Measurements from ENCODE around the gene C19orf53. TPM values are rescaled to one million over a fixed set of nuclear protein-coding genes. Genes with fewer than 3 reads are reported as not detected.
"Not testable (repeated sequence)": the region's sequence is repeated elsewhere in the genome, so short reads cannot be mapped to it uniquely, and the experiment has no call there.

C19orf53 gene
- polyA plus RNA-seq, 4 donors: 104 to 126 (median 118) TPM

- FAIRE-seq: no peak
- peaks cover 0 to 9% (median 0%) of the 10 kb centered on the region in 3 donors for H3K4me1 ChIP-seq (ENCODE audit: control insufficient read depth in 3 of 3, insufficient read depth in 2 of 3, low read depth in 1 of 3, low read length in 2 of 3)
- 1 to 4% (median 1%) methylated on average over 35 to 48 of the region's 48 CpGs for WGBS, 3 donors
- no peaks in the 10 kb centered on the region for H3K27me3 ChIP-seq (ENCODE audit: control insufficient read depth in 3 of 3, insufficient read depth in 3 of 3, low read length in 3 of 3)
- H3K9me3 ChIP-seq (ENCODE audit: control insufficient read depth in 2 of 2, insufficient read depth in 1 of 2, low read depth in 1 of 2, low read length in 1 of 2): no peaks in the 10 kb centered on the region
- DNase-seq: peak; percentile 17 to 51
- H3K36me3 ChIP-seq (ENCODE audit: control insufficient read depth in 3 of 3, insufficient read depth in 2 of 3, low read depth in 1 of 3, low read length in 3 of 3): peaks cover 4 to 71% (median 6%) of the 10 kb centered on the region in 3 donors
- H3K4me3 ChIP-seq (ENCODE audit: low read depth in 1 of 3, low read length in 3 of 3): peak overlapping the region; percentile 70 to 93 (median 82)
- peak overlapping the region in 2 of 3 donors; percentile 55 to 65 for H3K27ac ChIP-seq (ENCODE audit: low read depth in 1 of 3, low read length in 2 of 3)
Observed at GRCh38 chr19:13764821-13765394, 9.3 kb upstream of the C19orf53 start.

GRCh38 chr19:13765395-13766094, 8.7 kb upstream of the C19orf53 start:
- peak overlapping the region in 1 of 3 donors; percentile 55 for H3K27ac ChIP-seq (ENCODE audit: low read depth in 1 of 3, low read length in 2 of 3)
- WGBS, 3 donors: 54 to 71% (median 56%) methylated on average over 19 of the region's 19 CpGs
- no peaks in the 10 kb centered on the region for H3K9me3 ChIP-seq (ENCODE audit: control insufficient read depth in 2 of 2, insufficient read depth in 1 of 2, low read depth in 1 of 2, low read length in 1 of 2)
- H3K4me3 ChIP-seq (ENCODE audit: low read depth in 1 of 3, low read length in 3 of 3): peak overlapping the region; percentile 70 to 93 (median 82)
- DNase-seq (peak in 1 of 2 donors; percentile 21), FAIRE-seq (no peak)
- peaks cover 0 to 9% (median 0%) of the 10 kb centered on the region in 3 donors for H3K4me1 ChIP-seq (ENCODE audit: control insufficient read depth in 3 of 3, insufficient read depth in 2 of 3, low read depth in 1 of 3, low read length in 2 of 3)
- no peaks in the 10 kb centered on the region for H3K27me3 ChIP-seq (ENCODE audit: control insufficient read depth in 3 of 3, insufficient read depth in 3 of 3, low read length in 3 of 3)
- peaks cover 2 to 72% (median 6%) of the 10 kb centered on the region in 3 donors for H3K36me3 ChIP-seq (ENCODE audit: control insufficient read depth in 3 of 3, insufficient read depth in 2 of 3, low read depth in 1 of 3, low read length in 3 of 3)

- Histone ChIP-seq H3K9me3 (ENCODE audit: control insufficient read depth in 2 of 2, insufficient read depth in 1 of 2, low read depth in 1 of 2, low read length in 1 of 2) (no peaks in the 10 kb centered on the region), H3K4me1 (ENCODE audit: control insufficient read depth in 3 of 3, insufficient read depth in 2 of 3, low read depth in 1 of 3, low read length in 2 of 3) (peaks cover 0 to 9% (median 0%) of the 10 kb centered on the region in 3 donors), H3K4me3 (ENCODE audit: low read depth in 1 of 3, low read length in 3 of 3) (no peak overlapping the region), H3K27me3 (ENCODE audit: control insufficient read depth in 3 of 3, insufficient read depth in 3 of 3, low read length in 3 of 3) (no peaks in the 10 kb centered on the region), H3K36me3 (ENCODE audit: control insufficient read depth in 3 of 3, insufficient read depth in 2 of 3, low read depth in 1 of 3, low read length in 3 of 3) (peaks cover 2 to 70% (median 6%) of the 10 kb centered on the region in 3 donors), H3K27ac (ENCODE audit: low read depth in 1 of 3, low read length in 2 of 3) (no peak overlapping the region)
- FAIRE-seq (no peak), DNase-seq (no peak)
- WGBS, 3 donors: 93 to 97% (median 94%) methylated on average over 3 of the region's 3 CpGs
Observed at GRCh38 chr19:13766095-13766481, 8.2 kb upstream of the C19orf53 start.

GRCh38 chr19:13768510-13768909, 5.7 kb upstream of the C19orf53 start:
- WGBS, 3 donors: 86 to 92% (median 89%) methylated on average over 19 of the region's 19 CpGs
- Histone ChIP-seq H3K27me3 (ENCODE audit: control insufficient read depth in 3 of 3, insufficient read depth in 3 of 3, low read length in 3 of 3) (no peaks in the 10 kb centered on the region), H3K27ac (ENCODE audit: low read depth in 1 of 3, low read length in 2 of 3) (no peak overlapping the region), H3K9me3 (ENCODE audit: control insufficient read depth in 2 of 2, insufficient read depth in 1 of 2, low read depth in 1 of 2, low read length in 1 of 2) (no peaks in the 10 kb centered on the region), H3K4me3 (ENCODE audit: low read depth in 1 of 3, low read length in 3 of 3) (no peak overlapping the region), H3K4me1 (ENCODE audit: control insufficient read depth in 3 of 3, insufficient read depth in 2 of 3, low read depth in 1 of 3, low read length in 2 of 3) (peaks cover 0 to 9% (median 0%) of the 10 kb centered on the region in 3 donors), H3K36me3 (ENCODE audit: control insufficient read depth in 3 of 3, insufficient read depth in 2 of 3, low read depth in 1 of 3, low read length in 3 of 3) (peaks cover 0 to 60% (median 10%) of the 10 kb centered on the region in 3 donors)
- DNase-seq (no peak), FAIRE-seq (no peak)

- no peak overlapping the region for H3K4me3 ChIP-seq (ENCODE audit: low read depth in 1 of 3, low read length in 3 of 3)
- FAIRE-seq (no peak), DNase-seq (no peak)
- H3K27ac ChIP-seq (ENCODE audit: low read depth in 1 of 3, low read length in 2 of 3): no peak overlapping the region
- H3K36me3 ChIP-seq (ENCODE audit: control insufficient read depth in 3 of 3, insufficient read depth in 2 of 3, low read depth in 1 of 3, low read length in 3 of 3): peaks cover 0 to 61% (median 10%) of the 10 kb centered on the region in 3 donors
- peaks cover 0 to 3% (median 0%) of the 10 kb centered on the region in 3 donors for H3K4me1 ChIP-seq (ENCODE audit: control insufficient read depth in 3 of 3, insufficient read depth in 2 of 3, low read depth in 1 of 3, low read length in 2 of 3)
- H3K9me3 ChIP-seq (ENCODE audit: control insufficient read depth in 2 of 2, insufficient read depth in 1 of 2, low read depth in 1 of 2, low read length in 1 of 2): no peaks in the 10 kb centered on the region
- no peaks in the 10 kb centered on the region for H3K27me3 ChIP-seq (ENCODE audit: control insufficient read depth in 3 of 3, insufficient read depth in 3 of 3, low read length in 3 of 3)
- WGBS, 3 donors: 89 to 91% (median 89%) methylated on average over 16 of the region's 16 CpGs
Observed at GRCh38 chr19:13770013-13770635, 4.1 kb upstream of the C19orf53 start.

DNA sequence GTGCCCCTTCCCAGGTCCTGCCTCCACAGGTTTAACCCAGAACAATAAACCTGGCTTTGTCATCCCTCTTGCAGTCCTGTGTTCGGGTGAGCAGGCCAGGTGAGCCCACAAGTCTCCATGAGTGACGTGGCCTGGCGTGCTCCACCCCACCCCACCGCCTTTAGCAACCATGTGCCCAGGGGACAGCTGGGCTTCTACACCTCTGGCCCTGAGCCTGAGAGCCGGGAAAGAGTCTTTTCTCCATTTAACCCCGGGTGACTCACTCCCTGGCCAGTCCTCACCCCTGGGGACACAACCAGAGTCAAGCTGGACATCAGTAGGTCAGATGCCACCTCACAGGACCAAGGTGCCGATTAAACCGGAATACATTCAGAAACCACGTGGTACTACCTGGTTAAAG, 4.1 kb downstream of the C19orf53 start:
- FAIRE-seq: no peak
- WGBS, 3 donors: 82 to 87% (median 83%) methylated on average over 9 of the region's 9 CpGs
- H3K27ac ChIP-seq (ENCODE audit: low read depth in 1 of 3, low read length in 2 of 3): no peak overlapping the region
- no peak for DNase-seq
- peaks cover 0 to 12% (median 0%) of the 10 kb centered on the region in 3 donors for H3K4me1 ChIP-seq (ENCODE audit: control insufficient read depth in 3 of 3, insufficient read depth in 2 of 3, low read depth in 1 of 3, low read length in 2 of 3)
- no peaks in the 10 kb centered on the region for H3K27me3 ChIP-seq (ENCODE audit: control insufficient read depth in 3 of 3, insufficient read depth in 3 of 3, low read length in 3 of 3)
- peaks cover 2 to 47% (median 4%) of the 10 kb centered on the region in 3 donors for H3K36me3 ChIP-seq (ENCODE audit: control insufficient read depth in 3 of 3, insufficient read depth in 2 of 3, low read depth in 1 of 3, low read length in 3 of 3)
- no peaks in the 10 kb centered on the region for H3K9me3 ChIP-seq (ENCODE audit: control insufficient read depth in 2 of 2, insufficient read depth in 1 of 2, low read depth in 1 of 2, low read length in 1 of 2)
- H3K4me3 ChIP-seq (ENCODE audit: low read depth in 1 of 3, low read length in 3 of 3): no peak overlapping the region

DNA sequence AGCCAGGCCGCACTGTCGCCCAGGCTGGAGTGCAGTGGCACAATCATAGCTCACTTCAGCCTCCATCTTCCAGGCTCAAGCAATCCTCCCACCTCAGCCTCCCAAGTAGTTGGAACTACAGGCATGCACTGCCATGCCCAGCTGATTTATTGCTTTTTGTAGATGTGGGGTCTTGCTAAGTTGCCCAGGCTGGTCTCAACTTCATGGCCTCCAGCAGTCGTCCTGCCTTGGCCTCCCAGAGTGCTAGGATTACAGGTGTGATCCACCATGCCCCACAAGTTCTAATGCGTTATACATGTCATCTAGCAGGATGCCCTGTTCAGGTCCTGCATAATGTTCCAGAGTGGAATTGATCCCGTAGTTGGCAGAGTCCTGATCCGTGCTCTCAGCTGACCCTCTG, 4.6 kb downstream of the C19orf53 start:
- H3K27me3 ChIP-seq (ENCODE audit: control insufficient read depth in 3 of 3, insufficient read depth in 3 of 3, low read length in 3 of 3): no peaks in the 10 kb centered on the region
- H3K9me3 ChIP-seq (ENCODE audit: control insufficient read depth in 2 of 2, insufficient read depth in 1 of 2, low read depth in 1 of 2, low read length in 1 of 2): no peaks in the 10 kb centered on the region
- H3K36me3 ChIP-seq (ENCODE audit: control insufficient read depth in 3 of 3, insufficient read depth in 2 of 3, low read depth in 1 of 3, low read length in 3 of 3): peaks cover 2 to 44% (median 4%) of the 10 kb centered on the region in 3 donors
- H3K4me3 ChIP-seq (ENCODE audit: low read depth in 1 of 3, low read length in 3 of 3): no peak overlapping the region
- H3K4me1 ChIP-seq (ENCODE audit: control insufficient read depth in 3 of 3, insufficient read depth in 2 of 3, low read depth in 1 of 3, low read length in 2 of 3): peaks cover 0 to 12% (median 0%) of the 10 kb centered on the region in 3 donors
- FAIRE-seq (no peak), DNase-seq (no peak)
- WGBS, 3 donors: 79 to 93% (median 88%) methylated on average over 6 of the region's 6 CpGs
- no peak overlapping the region for H3K27ac ChIP-seq (ENCODE audit: low read depth in 1 of 3, low read length in 2 of 3)

DNA sequence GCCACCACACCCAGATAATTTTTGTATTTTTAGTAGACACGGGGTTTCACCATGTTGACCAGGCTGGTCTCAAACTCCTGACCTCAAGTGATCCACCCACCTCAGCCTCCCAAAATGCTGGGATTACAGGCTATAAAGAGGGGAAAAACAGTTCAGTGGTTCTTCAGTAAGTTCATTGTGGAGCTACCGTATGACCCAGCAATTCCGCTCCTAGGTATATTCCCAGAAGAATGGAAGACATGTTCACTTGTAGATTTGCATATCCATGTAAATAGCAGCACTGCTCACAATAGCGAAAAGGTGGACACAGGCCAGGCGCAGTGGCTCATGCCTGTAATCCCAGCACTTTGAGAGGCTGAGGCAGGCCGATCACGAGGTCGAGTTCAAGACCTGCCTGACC, 5.5 kb downstream of the C19orf53 start:
- not testable (repeated sequence) for H3K27ac ChIP-seq (ENCODE audit: low read depth in 1 of 3, low read length in 2 of 3); H3K9me3 ChIP-seq (ENCODE audit: control insufficient read depth in 2 of 2, insufficient read depth in 1 of 2, low read depth in 1 of 2, low read length in 1 of 2); H3K4me3 ChIP-seq (ENCODE audit: low read depth in 1 of 3, low read length in 3 of 3); FAIRE-seq; H3K27me3 ChIP-seq (ENCODE audit: control insufficient read depth in 3 of 3, insufficient read depth in 3 of 3, low read length in 3 of 3); DNase-seq
- Histone ChIP-seq H3K4me1 (ENCODE audit: control insufficient read depth in 3 of 3, insufficient read depth in 2 of 3, low read depth in 1 of 3, low read length in 2 of 3) (peaks cover 0 to 12% (median 0%) of the 10 kb centered on the region in 3 donors), H3K36me3 (ENCODE audit: control insufficient read depth in 3 of 3, insufficient read depth in 2 of 3, low read depth in 1 of 3, low read length in 3 of 3) (peaks cover 2 to 44% (median 4%) of the 10 kb centered on the region in 3 donors)
- 93 to 98% (median 96%) methylated on average over 8 of the region's 8 CpGs for WGBS, 3 donors
